ENCODE data around the gene KIZ.

KIZ gene

GRCh38 chr20:21181028-21181427 is 55.1 kb downstream of the KIZ start:
- H3K36me3 ChIP-seq (ENCODE audit: control insufficient read depth in 1 of 2, insufficient read depth in 2 of 2, low read length in 2 of 2): peaks cover 0 to 5% of the 10 kb centered on the region in 2 donors
- no peaks in the 10 kb centered on the region for H3K27me3 ChIP-seq (ENCODE audit: low read depth, low read length)
- H3K9me3 ChIP-seq (ENCODE audit: control insufficient read depth in 1 of 2, low read length in 2 of 2): peaks cover 0 to 5% of the 10 kb centered on the region in 2 donors
- H3K4me3 ChIP-seq (ENCODE audit: low read depth in 1 of 2, low read length in 2 of 2): no peak overlapping the region
- H3K27ac ChIP-seq (ENCODE audit: low read length): no peak overlapping the region
- no peaks in the 10 kb centered on the region for H3K4me1 ChIP-seq (ENCODE audit: control insufficient read depth in 1 of 2, insufficient read depth in 2 of 2, low read length in 2 of 2)

- H3K27ac ChIP-seq (ENCODE audit: low read length): no peak overlapping the region
- H3K4me1 ChIP-seq (ENCODE audit: control insufficient read depth in 1 of 2, insufficient read depth in 2 of 2, low read length in 2 of 2): no peaks in the 10 kb centered on the region
- H3K27me3 ChIP-seq (ENCODE audit: low read depth, low read length): no peaks in the 10 kb centered on the region
- H3K36me3 ChIP-seq (ENCODE audit: control insufficient read depth in 1 of 2, insufficient read depth in 2 of 2, low read length in 2 of 2): peaks cover 0 to 5% of the 10 kb centered on the region in 2 donors
- no peaks in the 10 kb centered on the region for H3K9me3 ChIP-seq (ENCODE audit: control insufficient read depth in 1 of 2, low read length in 2 of 2)
- no peak overlapping the region for H3K4me3 ChIP-seq (ENCODE audit: low read depth in 1 of 2, low read length in 2 of 2)
These were observed 57.1 kb downstream of the KIZ start for GRCh38 chr20:21182832-21183563.

- H3K27me3 ChIP-seq (ENCODE audit: low read depth, low read length): no peaks in the 10 kb centered on the region
- H3K4me3 ChIP-seq (ENCODE audit: low read depth in 1 of 2, low read length in 2 of 2): no peak overlapping the region
- no peaks in the 10 kb centered on the region for H3K4me1 ChIP-seq (ENCODE audit: control insufficient read depth in 1 of 2, insufficient read depth in 2 of 2, low read length in 2 of 2)
- H3K9me3 ChIP-seq (ENCODE audit: control insufficient read depth in 1 of 2, low read length in 2 of 2): no peaks in the 10 kb centered on the region
- H3K36me3 ChIP-seq (ENCODE audit: control insufficient read depth in 1 of 2, insufficient read depth in 2 of 2, low read length in 2 of 2): peaks cover 0 to 5% of the 10 kb centered on the region in 2 donors
- H3K27ac ChIP-seq (ENCODE audit: low read length): no peak overlapping the region
These were observed 57.8 kb downstream of the KIZ start for GRCh38 chr20:21183722-21184121.

GRCh38 chr20:21184819-21185218 is 58.9 kb downstream of the KIZ start:
- H3K27ac ChIP-seq (ENCODE audit: low read length): no peak overlapping the region
- no peaks in the 10 kb centered on the region for H3K4me1 ChIP-seq (ENCODE audit: control insufficient read depth in 1 of 2, insufficient read depth in 2 of 2, low read length in 2 of 2)

DNA sequence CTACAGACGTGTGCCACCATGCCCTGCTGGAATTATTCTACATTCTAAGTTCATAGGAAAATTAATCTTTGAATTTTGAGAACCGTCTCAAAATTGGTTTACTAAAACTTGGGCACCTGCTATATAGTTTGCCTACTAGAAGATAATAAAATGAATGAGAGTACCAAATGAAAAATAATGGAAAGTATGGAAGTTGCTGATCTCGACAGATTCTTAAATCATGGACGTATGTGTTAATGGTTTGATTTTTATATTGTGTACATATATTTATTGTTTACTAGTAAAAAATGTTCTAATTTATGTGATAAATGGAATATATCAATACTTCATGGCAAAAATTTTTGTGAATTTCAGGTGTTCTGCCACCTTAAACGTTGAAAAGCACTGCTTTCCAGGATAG is 60.0 kb downstream of the KIZ start:
- Histone ChIP-seq H3K27me3 (ENCODE audit: low read depth, low read length) (no peaks in the 10 kb centered on the region), H3K9me3 (ENCODE audit: control insufficient read depth in 1 of 2, low read length in 2 of 2) (no peaks in the 10 kb centered on the region), H3K4me1 (ENCODE audit: control insufficient read depth in 1 of 2, insufficient read depth in 2 of 2, low read length in 2 of 2) (no peaks in the 10 kb centered on the region), H3K27ac (ENCODE audit: low read length) (no peak overlapping the region), H3K4me3 (ENCODE audit: low read depth in 1 of 2, low read length in 2 of 2) (no peak overlapping the region), H3K36me3 (ENCODE audit: control insufficient read depth in 1 of 2, insufficient read depth in 2 of 2, low read length in 2 of 2) (peaks cover 0 to 9% of the 10 kb centered on the region in 2 donors)

More at GRCh38 chr20:21184819-21185218, 58.9 kb downstream of the KIZ start:
- peaks cover 0 to 10% of the 10 kb centered on the region in 2 donors for H3K36me3 ChIP-seq (ENCODE audit: control insufficient read depth in 1 of 2, insufficient read depth in 2 of 2, low read length in 2 of 2)
- H3K9me3 ChIP-seq (ENCODE audit: control insufficient read depth in 1 of 2, low read length in 2 of 2): no peaks in the 10 kb centered on the region
- H3K27me3 ChIP-seq (ENCODE audit: low read depth, low read length): no peaks in the 10 kb centered on the region
- no peak overlapping the region for H3K4me3 ChIP-seq (ENCODE audit: low read depth in 1 of 2, low read length in 2 of 2)

- H3K27ac ChIP-seq (ENCODE audit: low read length): no peak overlapping the region
- peaks cover 0 to 6% of the 10 kb centered on the region in 2 donors for H3K36me3 ChIP-seq (ENCODE audit: control insufficient read depth in 1 of 2, insufficient read depth in 2 of 2, low read length in 2 of 2)
- no peaks in the 10 kb centered on the region for H3K9me3 ChIP-seq (ENCODE audit: control insufficient read depth in 1 of 2, low read length in 2 of 2)
- H3K27me3 ChIP-seq (ENCODE audit: low read depth, low read length): no peaks in the 10 kb centered on the region
- no peaks in the 10 kb centered on the region for H3K4me1 ChIP-seq (ENCODE audit: control insufficient read depth in 1 of 2, insufficient read depth in 2 of 2, low read length in 2 of 2)
- H3K4me3 ChIP-seq (ENCODE audit: low read depth in 1 of 2, low read length in 2 of 2): no peak overlapping the region
These were observed 64.1 kb downstream of the KIZ start for GRCh38 chr20:21189761-21190523.

DNA sequence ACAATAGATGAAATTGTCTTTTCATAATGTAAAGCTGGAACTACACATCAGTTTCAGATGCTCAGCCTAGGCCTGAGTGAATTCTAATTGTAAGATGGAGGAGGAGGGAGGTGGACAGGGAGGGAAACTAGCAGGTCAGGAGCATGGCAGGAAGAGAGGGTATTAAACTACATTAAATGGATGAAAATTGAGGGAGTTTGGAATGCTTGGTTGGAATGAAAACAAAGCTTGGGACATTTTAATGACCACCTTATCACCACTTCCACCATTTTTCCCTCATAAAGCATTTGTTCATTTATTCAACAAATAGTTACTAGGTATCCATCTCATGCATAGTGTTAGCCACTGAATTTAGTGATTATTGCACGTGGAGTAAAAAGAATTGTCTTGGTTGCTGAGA is 65.0 kb downstream of the KIZ start:
- Histone ChIP-seq H3K27ac (ENCODE audit: low read length) (no peak overlapping the region), H3K4me3 (ENCODE audit: low read depth in 1 of 2, low read length in 2 of 2) (no peak overlapping the region), H3K36me3 (ENCODE audit: control insufficient read depth in 1 of 2, insufficient read depth in 2 of 2, low read length in 2 of 2) (peaks cover 0 to 6% of the 10 kb centered on the region in 2 donors), H3K27me3 (ENCODE audit: low read depth, low read length) (no peaks in the 10 kb centered on the region), H3K9me3 (ENCODE audit: control insufficient read depth in 1 of 2, low read length in 2 of 2) (no peaks in the 10 kb centered on the region), H3K4me1 (ENCODE audit: control insufficient read depth in 1 of 2, insufficient read depth in 2 of 2, low read length in 2 of 2) (no peaks in the 10 kb centered on the region)

DNA sequence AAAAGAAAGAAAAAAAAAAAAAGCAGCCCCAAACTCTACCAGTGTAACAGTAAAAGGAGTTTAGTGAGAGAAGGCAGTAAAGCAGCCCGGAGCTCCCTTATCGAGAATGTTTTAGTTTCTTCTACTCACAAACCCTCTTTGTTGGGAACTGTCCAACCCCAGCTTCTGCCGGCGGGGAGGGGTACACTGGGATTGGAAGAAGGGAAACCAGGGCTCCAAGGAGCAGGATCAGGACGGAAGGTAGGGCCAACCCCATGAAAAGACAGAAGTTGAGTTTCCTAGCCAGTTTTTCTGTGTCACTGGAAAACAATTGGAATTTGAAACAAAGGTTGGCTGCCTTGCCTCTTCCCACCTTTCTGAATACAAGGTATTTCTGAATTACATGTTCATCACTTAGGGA is 66.0 kb downstream of the KIZ start:
- H3K27me3 ChIP-seq (ENCODE audit: low read depth, low read length): no peaks in the 10 kb centered on the region

GRCh38 chr20:21202259-21202658 is 76.4 kb downstream of the KIZ start:
- H3K27me3 ChIP-seq (ENCODE audit: low read depth, low read length): no peaks in the 10 kb centered on the region

More for the DNA sequence above, 66.0 kb downstream of the KIZ start:
- H3K4me3 ChIP-seq (ENCODE audit: low read depth in 1 of 2, low read length in 2 of 2): no peak overlapping the region
- no peaks in the 10 kb centered on the region for H3K9me3 ChIP-seq (ENCODE audit: control insufficient read depth in 1 of 2, low read length in 2 of 2)
- no peak overlapping the region for H3K27ac ChIP-seq (ENCODE audit: low read length)
- peaks cover 0 to 6% of the 10 kb centered on the region in 2 donors for H3K36me3 ChIP-seq (ENCODE audit: control insufficient read depth in 1 of 2, insufficient read depth in 2 of 2, low read length in 2 of 2)
- H3K4me1 ChIP-seq (ENCODE audit: control insufficient read depth in 1 of 2, insufficient read depth in 2 of 2, low read length in 2 of 2): no peaks in the 10 kb centered on the region

GRCh38 chr20:21203088-21203656 is 77.3 kb downstream of the KIZ start:
- Histone ChIP-seq H3K9me3 (ENCODE audit: control insufficient read depth in 1 of 2, low read length in 2 of 2) (no peaks in the 10 kb centered on the region), H3K36me3 (ENCODE audit: control insufficient read depth in 1 of 2, insufficient read depth in 2 of 2, low read length in 2 of 2) (peaks cover 5 to 14% of the 10 kb centered on the region in 2 donors), H3K27me3 (ENCODE audit: low read depth, low read length) (no peaks in the 10 kb centered on the region), H3K4me3 (ENCODE audit: low read depth in 1 of 2, low read length in 2 of 2) (no peak overlapping the region), H3K4me1 (ENCODE audit: control insufficient read depth in 1 of 2, insufficient read depth in 2 of 2, low read length in 2 of 2) (no peaks in the 10 kb centered on the region), H3K27ac (ENCODE audit: low read length) (no peak overlapping the region)

More at GRCh38 chr20:21202259-21202658, 76.4 kb downstream of the KIZ start:
- Histone ChIP-seq H3K27ac (ENCODE audit: low read length) (no peak overlapping the region), H3K4me1 (ENCODE audit: control insufficient read depth in 1 of 2, insufficient read depth in 2 of 2, low read length in 2 of 2) (no peaks in the 10 kb centered on the region), H3K4me3 (ENCODE audit: low read depth in 1 of 2, low read length in 2 of 2) (no peak overlapping the region), H3K36me3 (ENCODE audit: control insufficient read depth in 1 of 2, insufficient read depth in 2 of 2, low read length in 2 of 2) (peaks cover 5 to 14% of the 10 kb centered on the region in 2 donors), H3K9me3 (ENCODE audit: control insufficient read depth in 1 of 2, low read length in 2 of 2) (no peaks in the 10 kb centered on the region)

- H3K4me1 ChIP-seq (ENCODE audit: control insufficient read depth in 1 of 2, insufficient read depth in 2 of 2, low read length in 2 of 2): no peaks in the 10 kb centered on the region
- no peak overlapping the region for H3K4me3 ChIP-seq (ENCODE audit: low read depth in 1 of 2, low read length in 2 of 2)
- no peaks in the 10 kb centered on the region for H3K9me3 ChIP-seq (ENCODE audit: control insufficient read depth in 1 of 2, low read length in 2 of 2)
- H3K27me3 ChIP-seq (ENCODE audit: low read depth, low read length): no peaks in the 10 kb centered on the region
- no peak overlapping the region for H3K27ac ChIP-seq (ENCODE audit: low read length)
- H3K36me3 ChIP-seq (ENCODE audit: control insufficient read depth in 1 of 2, insufficient read depth in 2 of 2, low read length in 2 of 2): peaks cover 5 to 18% of the 10 kb centered on the region in 2 donors
These were observed 80.7 kb downstream of the KIZ start for GRCh38 chr20:21206584-21206983.

Data from muscle layer of duodenum (tissue), 2 donors.